ENCODE data around the gene JAK1.

DNA sequence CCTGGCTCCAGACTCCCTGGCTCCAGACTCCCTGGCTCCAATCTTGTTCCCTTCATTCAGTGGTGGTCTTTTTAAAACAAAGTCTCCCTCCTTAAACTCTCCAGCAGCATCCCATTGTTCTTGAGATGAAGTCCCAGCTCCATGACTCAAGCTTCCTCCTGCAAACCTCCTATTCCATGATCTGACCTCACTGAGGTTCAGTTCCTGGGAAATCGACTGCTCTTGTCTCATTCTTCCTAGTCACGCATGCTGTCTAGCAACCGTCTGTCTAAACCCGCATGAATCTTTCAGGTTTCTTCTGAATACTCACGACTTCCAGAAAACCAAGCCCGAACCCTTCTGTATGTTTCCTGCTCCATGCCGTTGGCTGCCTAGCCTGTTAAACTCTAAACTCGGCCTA, 129.5 kb downstream of the JAK1 start:
- TF ChIP-seq ZNF324 (tag by site-specific recombination; IDR thresholded peaks at IDR 0.05) = no peak
- TF ChIP-seq, protein P1, sequence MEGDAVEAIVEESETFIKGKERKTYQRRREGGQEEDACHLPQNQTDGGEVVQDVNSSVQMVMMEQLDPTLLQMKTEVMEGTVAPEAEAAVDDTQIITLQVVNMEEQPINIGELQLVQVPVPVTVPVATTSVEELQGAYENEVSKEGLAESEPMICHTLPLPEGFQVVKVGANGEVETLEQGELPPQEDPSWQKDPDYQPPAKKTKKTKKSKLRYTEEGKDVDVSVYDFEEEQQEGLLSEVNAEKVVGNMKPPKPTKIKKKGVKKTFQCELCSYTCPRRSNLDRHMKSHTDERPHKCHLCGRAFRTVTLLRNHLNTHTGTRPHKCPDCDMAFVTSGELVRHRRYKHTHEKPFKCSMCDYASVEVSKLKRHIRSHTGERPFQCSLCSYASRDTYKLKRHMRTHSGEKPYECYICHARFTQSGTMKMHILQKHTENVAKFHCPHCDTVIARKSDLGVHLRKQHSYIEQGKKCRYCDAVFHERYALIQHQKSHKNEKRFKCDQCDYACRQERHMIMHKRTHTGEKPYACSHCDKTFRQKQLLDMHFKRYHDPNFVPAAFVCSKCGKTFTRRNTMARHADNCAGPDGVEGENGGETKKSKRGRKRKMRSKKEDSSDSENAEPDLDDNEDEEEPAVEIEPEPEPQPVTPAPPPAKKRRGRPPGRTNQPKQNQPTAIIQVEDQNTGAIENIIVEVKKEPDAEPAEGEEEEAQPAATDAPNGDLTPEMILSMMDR (tag by site-specific recombination; IDR thresholded peaks at IDR 0.05) = no peak
- no peak for TF ChIP-seq ZNF529 (tag by site-specific recombination; IDR thresholded peaks at IDR 0.05; ENCODE audit: insufficient replicate concordance)
- TF ChIP-seq ZBTB7A (tag by site-specific recombination; IDR thresholded peaks at IDR 0.05; ENCODE audit: low read depth) = no peak
- no peak for TF ChIP-seq ZFP41 (tag by site-specific recombination; IDR thresholded peaks at IDR 0.05; ENCODE audit: borderline replicate concordance)
- TF ChIP-seq, protein P2, sequence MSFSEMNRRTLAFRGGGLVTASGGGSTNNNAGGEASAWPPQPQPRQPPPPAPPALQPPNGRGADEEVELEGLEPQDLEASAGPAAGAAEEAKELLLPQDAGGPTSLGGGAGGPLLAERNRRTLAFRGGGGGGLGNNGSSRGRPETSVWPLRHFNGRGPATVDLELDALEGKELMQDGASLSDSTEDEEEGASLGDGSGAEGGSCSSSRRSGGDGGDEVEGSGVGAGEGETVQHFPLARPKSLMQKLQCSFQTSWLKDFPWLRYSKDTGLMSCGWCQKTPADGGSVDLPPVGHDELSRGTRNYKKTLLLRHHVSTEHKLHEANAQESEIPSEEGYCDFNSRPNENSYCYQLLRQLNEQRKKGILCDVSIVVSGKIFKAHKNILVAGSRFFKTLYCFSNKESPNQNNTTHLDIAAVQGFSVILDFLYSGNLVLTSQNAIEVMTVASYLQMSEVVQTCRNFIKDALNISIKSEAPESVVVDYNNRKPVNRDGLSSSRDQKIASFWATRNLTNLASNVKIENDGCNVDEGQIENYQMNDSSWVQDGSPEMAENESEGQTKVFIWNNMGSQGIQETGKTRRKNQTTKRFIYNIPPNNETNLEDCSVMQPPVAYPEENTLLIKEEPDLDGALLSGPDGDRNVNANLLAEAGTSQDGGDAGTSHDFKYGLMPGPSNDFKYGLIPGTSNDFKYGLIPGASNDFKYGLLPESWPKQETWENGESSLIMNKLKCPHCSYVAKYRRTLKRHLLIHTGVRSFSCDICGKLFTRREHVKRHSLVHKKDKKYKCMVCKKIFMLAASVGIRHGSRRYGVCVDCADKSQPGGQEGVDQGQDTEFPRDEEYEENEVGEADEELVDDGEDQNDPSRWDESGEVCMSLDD (tag by site-specific recombination; IDR thresholded peaks at IDR 0.05) = no peak
- no peak for TF ChIP-seq YY1 (tag by site-specific recombination; IDR thresholded peaks at IDR 0.05)
- TF ChIP-seq ZNF416 (tag by site-specific recombination; IDR thresholded peaks at IDR 0.05) = no peak
- no peak for TF ChIP-seq ZNF433 (tag by site-specific recombination; IDR thresholded peaks at IDR 0.05; ENCODE audit: low read depth)

Data from HEK293 (cell line).